ELR (cell line): ENCODE data around the gene HOXA13.

Experiments used
- DNase-seq: peaks from one replicate; pipeline ENCODE4 v3.0.0-alpha.2; 2015; ENCODE audit warnings: low read depth

HOXA13 gene

GRCh38 chr7:27148031-27148755 is 51.7 kb downstream of the HOXA13 start:
- DNase-seq: no peak

- no peak for DNase-seq
Observed at GRCh38 chr7:27147199-27148030, 52.5 kb downstream of the HOXA13 start, which contains the start of gene HOXA6. Gene HOXA6, minus strand, starts transcription at chr7:27147774. Its CDS starts 25 bp downstream, at chr7:27147749.

GRCh38 chr7:27146491-27147198 is 53.2 kb downstream of the HOXA13 start:
- DNase-seq: no peak

- no peak for DNase-seq
Observed at GRCh38 chr7:27145914-27146412, 53.9 kb downstream of the HOXA13 start.

GRCh38 chr7:27145165-27145913 is 54.6 kb downstream of the HOXA13 start:
- no peak for DNase-seq

GRCh38 chr7:27144781-27145164 is 55.1 kb downstream of the HOXA13 start:
- no peak for DNase-seq
